ENCODE measurements around the gene GPATCH8. TPM values are rescaled to one million over a fixed set of nuclear protein-coding genes. Genes with fewer than 3 reads are reported as not detected.
A peak's percentile ranks its signal among the peaks of the same experiment; 100 is the strongest.

GPATCH8 gene
- total and polyA plus RNA-seq, 2 donors, result 19.3 to 63.4 TPM

DNA sequence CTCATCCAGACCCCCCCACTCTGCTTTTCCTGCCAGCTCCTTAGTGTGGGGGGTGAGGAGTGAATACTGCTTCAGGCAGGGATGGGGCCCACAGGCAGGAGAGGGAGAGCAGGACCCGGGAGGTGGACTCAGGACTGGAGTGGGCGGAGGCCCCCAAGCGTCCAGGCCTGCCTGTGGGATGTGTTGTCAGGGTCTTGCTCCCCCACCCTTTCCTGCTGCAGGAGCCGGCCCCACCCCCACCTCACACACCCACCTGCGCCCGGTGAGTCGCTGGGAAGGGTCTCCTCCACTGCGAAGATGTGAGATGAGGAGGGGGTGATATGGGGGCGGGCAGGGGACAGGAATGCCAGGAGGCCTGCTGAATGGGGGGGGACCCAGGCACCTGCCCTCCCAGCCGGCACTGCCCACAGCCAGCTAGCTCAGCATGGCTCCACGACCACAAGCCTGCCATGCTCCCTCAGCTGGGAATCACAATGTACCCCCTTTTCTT, 140.7 kb downstream of the GPATCH8 start:
- WGBS, result 19% methylated on average over 11 of the region's 11 CpGs
- Histone ChIP-seq H3K27ac (ENCODE audit: low read depth) (no peak overlapping the region), H3K4me1 (ENCODE audit: insufficient read depth) (no peaks in the 10 kb centered on the region), H3K36me3 (ENCODE audit: insufficient read depth) (no peaks in the 10 kb centered on the region), H3K4me3 (ENCODE audit: low read depth, low read length) (no peak overlapping the region)
- DNase-seq (ENCODE audit: extremely low spot score), result no peak

GRCh38 chr17:44361292-44362260, 141.6 kb downstream of the GPATCH8 start:
- Histone ChIP-seq H3K27ac (ENCODE audit: low read depth) (no peak overlapping the region), H3K36me3 (ENCODE audit: insufficient read depth) (no peaks in the 10 kb centered on the region), H3K4me1 (ENCODE audit: insufficient read depth) (no peaks in the 10 kb centered on the region), H3K4me3 (ENCODE audit: low read depth, low read length) (no peak overlapping the region)
- no peak for DNase-seq (ENCODE audit: extremely low spot score)
- 48% methylated on average over 11 of the region's 11 CpGs for WGBS

DNA sequence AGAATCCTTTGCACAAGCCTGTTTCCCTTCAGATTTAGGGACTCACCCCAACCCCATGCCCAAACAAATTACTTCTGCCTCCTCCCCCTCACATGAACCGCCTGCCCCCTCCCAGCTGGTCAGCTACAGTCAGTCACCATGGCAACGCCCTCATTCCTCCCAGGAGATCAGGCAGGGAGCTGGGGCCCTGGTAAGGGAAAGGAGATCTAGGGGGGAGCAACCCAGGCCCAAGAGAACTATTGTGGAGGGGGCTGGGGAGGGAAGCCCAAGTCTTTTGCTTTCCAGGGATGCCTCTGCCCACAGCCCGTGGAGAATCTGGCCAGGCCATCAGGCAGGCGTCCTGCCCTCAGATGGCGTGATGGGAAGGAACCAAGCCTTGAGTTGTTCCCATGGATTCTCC, 142.4 kb downstream of the GPATCH8 start:
- 38% methylated on average over 5 of the region's 5 CpGs for WGBS
- no peaks in the 10 kb centered on the region for H3K36me3 ChIP-seq (ENCODE audit: insufficient read depth)
- DNase-seq (ENCODE audit: extremely low spot score), result no peak
- H3K4me3 ChIP-seq (ENCODE audit: low read depth, low read length), result no peak overlapping the region
- H3K27ac ChIP-seq (ENCODE audit: low read depth), result no peak overlapping the region
- no peaks in the 10 kb centered on the region for H3K4me1 ChIP-seq (ENCODE audit: insufficient read depth)

DNA sequence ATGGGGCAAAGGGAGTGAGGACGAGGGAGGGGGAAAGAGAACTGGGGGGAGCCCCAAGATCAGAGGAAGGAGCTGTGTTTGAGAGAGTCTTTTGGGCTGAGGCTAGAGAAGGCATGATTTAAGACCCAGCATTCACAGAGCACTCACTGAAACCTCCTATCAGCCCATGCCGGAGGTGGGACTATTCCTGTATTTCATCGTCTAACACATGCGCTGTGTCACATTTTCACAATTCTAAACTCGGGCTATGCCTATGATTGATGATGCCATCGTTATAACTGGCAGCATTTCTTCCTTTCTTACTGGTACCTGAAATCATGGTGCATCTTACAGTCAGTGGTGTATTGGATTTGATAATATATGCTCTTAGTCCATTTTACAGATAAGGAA, 143.1 kb downstream of the GPATCH8 start:
- no peaks in the 10 kb centered on the region for H3K36me3 ChIP-seq (ENCODE audit: insufficient read depth)

DNA sequence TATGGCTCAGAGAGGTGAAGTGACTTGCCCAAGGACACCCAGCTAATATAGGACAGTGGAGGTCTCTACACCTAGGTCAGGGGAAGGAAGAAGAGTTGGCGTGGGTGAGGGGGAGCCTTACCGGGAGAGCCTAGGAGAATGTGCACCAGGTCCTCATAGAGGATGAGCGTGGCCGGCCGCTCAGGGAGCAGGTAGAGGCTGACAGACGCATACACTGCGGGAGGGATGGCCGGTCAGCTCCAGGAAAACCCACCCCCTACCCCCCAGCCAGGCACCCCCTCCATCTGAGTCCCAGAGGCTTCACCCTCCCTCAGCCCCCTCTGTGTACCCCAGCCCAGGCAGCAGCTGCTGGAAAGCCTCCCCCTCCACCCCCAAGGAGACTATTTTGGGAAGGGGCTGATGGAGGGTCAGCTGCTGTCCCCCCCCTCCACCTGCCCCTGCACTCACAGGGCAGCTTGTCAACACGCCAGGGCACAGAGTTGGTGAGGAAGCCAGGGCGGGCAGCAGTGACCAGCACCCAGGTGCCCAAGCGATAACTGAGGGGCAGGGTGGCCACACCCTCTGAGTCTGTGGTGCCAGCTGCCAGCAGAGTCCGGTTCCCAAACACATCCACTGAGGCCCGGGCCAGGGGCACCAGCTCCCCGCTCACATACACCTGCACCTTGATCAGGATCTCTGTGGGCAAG, 143.6 kb downstream of the GPATCH8 start:
- no peak for DNase-seq (ENCODE audit: extremely low spot score)

More for the DNA sequence above, 143.1 kb downstream of the GPATCH8 start:
- 55% methylated on average over 6 of the region's 6 CpGs for WGBS
- Histone ChIP-seq H3K27ac (ENCODE audit: low read depth) (no peak overlapping the region), H3K4me1 (ENCODE audit: insufficient read depth) (no peaks in the 10 kb centered on the region), H3K4me3 (ENCODE audit: low read depth, low read length) (no peak overlapping the region)
- no peak for DNase-seq (ENCODE audit: extremely low spot score)

GRCh38 chr17:44359006-44359405, 144.2 kb downstream of the GPATCH8 start:
- no peak for DNase-seq (ENCODE audit: extremely low spot score)
- no peak overlapping the region for H3K27ac ChIP-seq (ENCODE audit: low read depth)
- no peaks in the 10 kb centered on the region for H3K36me3 ChIP-seq (ENCODE audit: insufficient read depth)
- H3K4me1 ChIP-seq (ENCODE audit: insufficient read depth), result no peaks in the 10 kb centered on the region
- H3K4me3 ChIP-seq (ENCODE audit: low read depth, low read length), result no peak overlapping the region
- WGBS, result 80% methylated on average over 6 of the region's 6 CpGs

More for the DNA sequence above, 143.6 kb downstream of the GPATCH8 start:
- Histone ChIP-seq H3K4me3 (ENCODE audit: low read depth, low read length) (no peak overlapping the region), H3K36me3 (ENCODE audit: insufficient read depth) (no peaks in the 10 kb centered on the region), H3K27ac (ENCODE audit: low read depth) (no peak overlapping the region), H3K4me1 (ENCODE audit: insufficient read depth) (no peaks in the 10 kb centered on the region)
- 87% methylated on average over 14 of the region's 14 CpGs for WGBS

GRCh38 chr17:44358066-44358465, 145.1 kb downstream of the GPATCH8 start:
- no peak overlapping the region for H3K27ac ChIP-seq (ENCODE audit: low read depth)
- 90% methylated on average over 9 of the region's 9 CpGs for WGBS
- DNase-seq (ENCODE audit: extremely low spot score), result no peak
- H3K4me1 ChIP-seq (ENCODE audit: insufficient read depth), result no peaks in the 10 kb centered on the region
- no peaks in the 10 kb centered on the region for H3K36me3 ChIP-seq (ENCODE audit: insufficient read depth)
- H3K4me3 ChIP-seq (ENCODE audit: low read depth, low read length), result no peak overlapping the region

DNA sequence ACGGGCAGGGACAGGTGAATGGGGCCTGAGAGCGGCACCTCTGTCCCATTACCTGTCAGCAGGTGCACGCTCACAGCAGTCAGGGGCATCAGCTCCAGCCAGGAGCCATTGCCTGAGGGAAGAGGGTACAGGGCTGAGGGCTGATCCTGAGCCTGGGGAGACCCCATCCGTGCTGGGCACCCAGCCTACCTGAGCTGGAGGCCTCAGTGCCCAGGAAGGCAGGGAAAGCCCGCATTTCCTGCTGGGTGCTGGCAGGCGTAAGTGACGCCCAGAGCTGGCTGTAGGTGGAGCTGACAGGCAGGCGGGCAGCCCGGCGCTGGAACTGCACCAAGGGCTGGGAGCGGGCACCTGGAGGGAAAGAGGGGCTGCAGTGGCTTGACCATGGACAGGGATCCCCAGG, 147.0 kb downstream of the GPATCH8 start:
- no peak for DNase-seq (ENCODE audit: extremely low spot score)
- Histone ChIP-seq H3K36me3 (ENCODE audit: insufficient read depth) (peaks cover 2% of the 10 kb centered on the region), H3K27ac (ENCODE audit: low read depth) (no peak overlapping the region), H3K4me1 (ENCODE audit: insufficient read depth) (no peaks in the 10 kb centered on the region), H3K4me3 (ENCODE audit: low read depth, low read length) (no peak overlapping the region)
- 92% methylated on average over 11 of the region's 11 CpGs for WGBS

DNA sequence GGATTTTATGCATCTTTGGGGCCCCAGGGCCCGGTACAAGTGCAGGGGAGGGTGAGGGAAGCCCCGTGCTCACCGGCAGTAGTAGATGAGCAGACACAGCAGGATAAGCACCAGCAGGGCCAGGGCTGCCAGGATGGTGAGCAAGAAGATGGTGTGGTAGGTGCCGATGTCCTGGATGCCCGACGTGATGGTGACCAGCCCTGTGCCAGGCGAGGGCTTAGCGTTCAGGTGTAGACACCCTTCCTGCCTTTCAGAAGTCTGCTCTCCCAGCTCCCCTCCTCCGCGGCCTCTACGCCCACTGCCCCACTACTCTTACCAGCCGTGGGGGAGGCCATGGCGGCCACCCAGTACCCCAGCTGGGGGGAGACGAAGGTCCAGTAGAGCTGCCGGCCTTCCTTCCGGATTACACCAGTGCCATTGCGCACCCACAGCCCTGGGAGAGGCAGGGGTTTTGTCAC, 147.5 kb downstream of the GPATCH8 start:
- H3K27ac ChIP-seq (ENCODE audit: low read depth), result no peak overlapping the region
- WGBS, result 86% methylated on average over 17 of the region's 17 CpGs
- no peak for DNase-seq (ENCODE audit: extremely low spot score)

GRCh38 chr17:44354582-44355561, 148.3 kb downstream of the GPATCH8 start:
- H3K4me1 ChIP-seq (ENCODE audit: insufficient read depth), result no peaks in the 10 kb centered on the region
- H3K4me3 ChIP-seq (ENCODE audit: low read depth, low read length), result peak overlapping the region; percentile 40
- H3K27ac ChIP-seq (ENCODE audit: low read depth), result no peak overlapping the region
- WGBS, result 53% methylated on average over 77 of the region's 77 CpGs
- DNase-seq (ENCODE audit: extremely low spot score), result no peak
- H3K36me3 ChIP-seq (ENCODE audit: insufficient read depth), result peaks cover 2% of the 10 kb centered on the region

More for the DNA sequence above, 147.5 kb downstream of the GPATCH8 start:
- Histone ChIP-seq H3K4me1 (ENCODE audit: insufficient read depth) (no peaks in the 10 kb centered on the region), H3K4me3 (ENCODE audit: low read depth, low read length) (no peak overlapping the region), H3K36me3 (ENCODE audit: insufficient read depth) (peaks cover 2% of the 10 kb centered on the region)

DNA sequence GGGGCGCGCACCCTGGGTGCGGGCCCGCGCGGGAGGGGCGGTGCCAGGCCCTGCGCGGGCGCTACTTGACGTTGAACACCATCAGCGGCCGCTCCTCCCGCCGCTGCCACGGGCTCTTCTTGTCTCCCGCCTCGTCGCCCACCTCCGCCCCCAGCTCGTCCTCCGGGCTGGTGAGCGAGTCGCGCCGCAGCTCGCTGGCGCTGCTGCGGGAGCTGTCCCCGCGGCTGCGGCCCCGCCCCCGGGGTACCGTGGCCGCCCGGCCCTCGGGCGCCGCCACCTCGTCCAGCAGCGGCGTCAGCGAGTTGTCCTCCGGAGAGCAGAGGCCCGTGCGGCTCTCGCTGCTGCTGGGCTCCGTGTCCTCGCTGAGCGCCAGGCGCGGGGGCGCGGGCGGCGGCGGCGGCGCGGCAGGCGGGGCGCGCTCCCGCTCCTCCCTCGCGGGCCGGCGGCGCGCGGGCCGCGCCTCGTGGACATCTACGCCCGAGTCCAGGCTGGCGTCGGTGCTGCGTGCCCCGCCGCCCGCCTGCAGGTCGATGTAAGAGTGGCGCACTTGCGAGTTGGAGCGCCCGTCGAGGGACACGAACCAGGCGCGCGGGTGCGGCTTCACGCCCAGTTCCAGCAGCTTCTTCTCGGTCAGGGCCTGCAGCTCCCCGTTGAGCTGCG, 149.4 kb downstream of the GPATCH8 start:
- Histone ChIP-seq H3K36me3 (ENCODE audit: insufficient read depth) (peaks cover 2% of the 10 kb centered on the region), H3K27ac (ENCODE audit: low read depth) (no peak overlapping the region), H3K4me3 (ENCODE audit: low read depth, low read length) (peak overlapping the region; percentile 40), H3K4me1 (ENCODE audit: insufficient read depth) (no peaks in the 10 kb centered on the region)
- DNase-seq (ENCODE audit: extremely low spot score), result no peak
- 40% methylated on average over 98 of the region's 98 CpGs for WGBS

GRCh38 chr17:44352828-44353671, 150.2 kb downstream of the GPATCH8 start:
- DNase-seq (ENCODE audit: extremely low spot score), result no peak
- Histone ChIP-seq H3K36me3 (ENCODE audit: insufficient read depth) (peaks cover 2% of the 10 kb centered on the region), H3K4me1 (ENCODE audit: insufficient read depth) (no peaks in the 10 kb centered on the region), H3K27ac (ENCODE audit: low read depth) (no peak overlapping the region), H3K4me3 (ENCODE audit: low read depth, low read length) (peak overlapping the region; percentile 40)
- 54% methylated on average over 22 of the region's 22 CpGs for WGBS
